Pancreas (tissue), 10 donors: Measurements from ENCODE around the gene CYB5B. TPM values are rescaled to one million over a fixed set of nuclear protein-coding genes. Genes with fewer than 3 reads are reported as not detected.

Experiments used
- ATAC-seq, 4 donors: fragments of 200-7000 bp; cut with Tn5 transposase; one replicate each; pipeline versions ENCODE4 v1.8.0 to v1.9.1; 2020; ENCODE audit warnings: mild to moderate bottlenecking in 4 of 4, moderate library complexity in 4 of 4
- DNase-seq, 6 donors: peaks; one replicate each; pipeline ENCODE4 v3.0.0-alpha.2; 2020
- FAIRE-seq: peaks from 2 replicates; lab custom pipeline; 2012; peaks lifted over from hg19 to GRCh38; lab: Jason Lieb, UNC
- H3K27ac ChIP-seq, 4 donors: fragments of 200-600 bp; sonication (generic); 1 replicate in 3 of 4; 2 replicates in 1 of 4; pipeline versions ENCODE4 v1.5.0 to v1.8.0; 2020
- H3K27me3 ChIP-seq, 4 donors: fragments of 200-600 bp; one replicate each; pipeline ENCODE4 v1.8.0; 2021
- H3K36me3 ChIP-seq, 3 donors: fragments of 200-600 bp; sonication (generic) in 1 of 3; one replicate each; pipeline versions ENCODE4 v1.5.0 to v1.8.0; 2020 to 2021
- H3K4me1 ChIP-seq, 3 donors: fragments of 200-600 bp; one replicate each; pipeline ENCODE4 v1.8.0; 2021
- H3K4me3 ChIP-seq, 4 donors: fragments of 200-600 bp; sonication (generic) in 2 of 4; one replicate each; pipeline versions ENCODE4 v1.5.0 to v1.8.0; 2020 to 2021
- H3K9me3 ChIP-seq, 4 donors: fragments of 200-600 bp; one replicate each; pipeline ENCODE4 v1.8.0; 2021
- WGBS, 2 donors: extraction: QIAGEN DNeasy Blood & Tissue Kit; methylation state at CpG; one replicate each; pipeline ENCODE4 v1.1.7; 2013; 5-methylcytosine and 5-hydroxymethylcytosine counted together
- intact Hi-C, 3 donors: fragments of 100-400 bp; cut with DNase I; formaldehyde crosslinking; loops; one replicate each; pipeline versions ENCODE4 v1.11.1 to v1.14.2; 2022
- polyA plus RNA-seq, 2 donors: library from polyadenylated mRNA; stranded (reverse); fragments of 200-250 nt; gene quantifications; one replicate each; pipeline ENCODE4 v1.2.3, GENCODE V29; 2013
- total RNA-seq, 6 donors: library from RNA; stranded (reverse); fragmentation: NEBNext Ultra II Directional in 4 of 6; extraction: Animal tissue kit (Norgen Biotek cat#: 25700) in 4 of 6; gene quantifications; one replicate each; pipeline versions ENCODE4 v1.2.1 to v1.2.4, GENCODE V29; 2021 to 2023
- TF ChIP-seq, protein P1 (sequence below), 4 donors: fragments of 200-600 bp; sonication (generic) in 3 of 4; IDR thresholded peaks; one replicate each; pipeline versions ENCODE4 v1.5.0 to v1.8.0; 2021; ENCODE audit warnings: antibody characterized with exemption in 4 of 4
- donor health status: healthy with polysubstance abuse.
- donor health status: DM: no; HTN: no; CAD: no; lungs with moderate emphysema.
- donor health status: DM: no; HTN: no; CAD: no.
- donor health status: control.
- donor health status: control.
- donor health status: Bipolar disorder and iron deficiency.
- donor health status: DM: yes; HTN: yes; CAD: no.
- donor health status: DM: no; HTN: no; CAD: no.
- donor health status: DM: no; HTN: no; CAD: no.
- donor health status: DM: yes; HTN: yes; CAD: no.

The CYB5B gene, protein sequence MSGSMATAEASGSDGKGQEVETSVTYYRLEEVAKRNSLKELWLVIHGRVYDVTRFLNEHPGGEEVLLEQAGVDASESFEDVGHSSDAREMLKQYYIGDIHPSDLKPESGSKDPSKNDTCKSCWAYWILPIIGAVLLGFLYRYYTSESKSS
- total RNA-seq (10 to 100 TPM; 18.1 to 38.1 (median 25.0) TPM), polyA plus RNA-seq (10 to 100 TPM; 16.0 to 24.8 TPM)

DNA sequence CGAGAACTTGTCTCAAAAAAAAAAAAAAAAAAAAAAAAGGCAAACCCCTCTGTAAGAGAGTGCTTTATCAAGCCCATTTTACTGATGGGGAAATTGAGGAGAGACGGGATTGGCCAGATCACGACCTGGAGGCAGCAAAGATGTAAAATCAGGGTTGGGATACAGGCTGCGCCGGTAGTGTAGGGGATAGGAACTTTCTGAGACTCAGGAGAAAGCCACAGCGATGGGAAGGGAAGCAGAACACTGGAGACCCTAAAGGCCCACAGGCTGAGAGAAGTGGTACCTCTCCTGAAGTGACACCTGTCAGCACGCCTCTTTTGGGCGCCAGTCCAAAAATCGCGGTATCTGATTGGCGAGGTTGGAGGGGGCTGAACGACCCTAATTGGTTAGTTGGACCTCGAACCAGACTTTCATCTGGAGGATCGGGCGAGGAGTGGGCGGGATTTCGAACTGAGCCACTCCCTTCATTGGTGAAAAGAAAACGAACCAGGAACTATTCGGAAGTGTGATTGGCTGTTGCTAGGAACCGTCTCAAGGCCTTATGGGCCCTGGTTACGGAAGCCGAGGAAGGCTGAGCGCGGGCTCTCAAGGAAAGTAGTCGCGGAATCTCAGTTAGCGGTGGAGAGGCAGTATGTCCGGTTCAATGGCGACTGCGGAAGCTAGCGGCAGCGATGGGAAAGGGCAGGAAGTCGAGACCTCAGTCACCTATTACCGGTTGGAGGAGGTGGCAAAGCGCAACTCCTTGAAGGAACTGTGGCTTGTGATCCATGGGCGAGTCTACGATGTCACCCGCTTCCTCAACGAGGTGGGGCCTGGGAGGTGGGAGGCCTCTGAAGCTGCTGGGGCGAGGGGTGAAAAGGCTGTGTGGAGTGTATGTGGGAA, at the start of gene CYB5B:
Gene CYB5B, plus strand, starts transcription at position 567 of the 882 bp plus-strand sequence. Its CDS starts 65 bp downstream, at position 632.
- Histone ChIP-seq H3K4me3 (peak within 1 kb of the TSS; percentile 67 to 92 (median 73)), H3K27me3 (no peaks in the 10 kb centered on the region), H3K9me3 (no peaks in the 10 kb centered on the region), H3K4me1 (peaks cover 0 to 6% (median 0%) of the 10 kb centered on the region in 3 donors), H3K27ac (peak within 1 kb of the TSS; percentile 24 to 74 (median 48)), H3K36me3 (no peaks in the 10 kb centered on the region)
- DNase-seq (peak; percentile 89 to 95 (median 94)), FAIRE-seq (peak; percentile 92), ATAC-seq (peak; percentile 98 to 99 (median 98))
- 2% methylated on average over 40 of the region's 40 CpGs for WGBS, 2 donors
- TF ChIP-seq, protein P1, sequence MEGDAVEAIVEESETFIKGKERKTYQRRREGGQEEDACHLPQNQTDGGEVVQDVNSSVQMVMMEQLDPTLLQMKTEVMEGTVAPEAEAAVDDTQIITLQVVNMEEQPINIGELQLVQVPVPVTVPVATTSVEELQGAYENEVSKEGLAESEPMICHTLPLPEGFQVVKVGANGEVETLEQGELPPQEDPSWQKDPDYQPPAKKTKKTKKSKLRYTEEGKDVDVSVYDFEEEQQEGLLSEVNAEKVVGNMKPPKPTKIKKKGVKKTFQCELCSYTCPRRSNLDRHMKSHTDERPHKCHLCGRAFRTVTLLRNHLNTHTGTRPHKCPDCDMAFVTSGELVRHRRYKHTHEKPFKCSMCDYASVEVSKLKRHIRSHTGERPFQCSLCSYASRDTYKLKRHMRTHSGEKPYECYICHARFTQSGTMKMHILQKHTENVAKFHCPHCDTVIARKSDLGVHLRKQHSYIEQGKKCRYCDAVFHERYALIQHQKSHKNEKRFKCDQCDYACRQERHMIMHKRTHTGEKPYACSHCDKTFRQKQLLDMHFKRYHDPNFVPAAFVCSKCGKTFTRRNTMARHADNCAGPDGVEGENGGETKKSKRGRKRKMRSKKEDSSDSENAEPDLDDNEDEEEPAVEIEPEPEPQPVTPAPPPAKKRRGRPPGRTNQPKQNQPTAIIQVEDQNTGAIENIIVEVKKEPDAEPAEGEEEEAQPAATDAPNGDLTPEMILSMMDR (IDR thresholded peaks at IDR 0.05): no peak
- intact Hi-C loops: no loop called here

DNA sequence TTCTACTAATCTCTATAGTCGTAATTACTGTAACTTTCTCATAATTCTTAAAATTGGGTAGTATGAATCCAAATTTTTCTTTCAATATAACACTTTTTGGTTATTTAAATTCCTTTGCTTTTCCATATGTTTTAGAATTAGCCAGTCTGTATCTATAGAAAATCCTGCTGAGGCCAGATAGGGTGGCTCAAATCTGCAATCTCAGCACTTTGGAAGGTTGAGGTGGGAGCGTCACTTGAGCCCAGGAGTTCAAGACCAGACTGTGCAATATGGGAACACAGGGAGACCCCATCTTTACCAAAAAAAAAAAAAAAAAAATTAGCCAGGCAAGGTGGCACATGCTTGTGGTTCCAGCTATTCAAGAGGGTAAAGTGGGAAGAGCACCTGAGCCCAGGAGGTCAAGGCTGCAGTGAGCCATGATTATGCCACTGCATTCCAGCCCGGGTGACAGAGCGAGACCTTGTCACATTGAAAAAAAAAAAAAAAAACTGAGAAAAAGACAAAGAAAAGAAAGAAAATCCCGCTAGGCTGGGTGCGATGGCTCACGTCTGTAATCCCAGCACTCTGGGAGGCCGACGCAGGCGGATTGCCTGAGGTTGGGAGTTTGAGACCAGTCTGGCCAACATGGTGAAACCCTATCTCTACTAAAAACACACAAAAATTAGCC, 47.9 kb upstream of the CYB5B start:
- H3K36me3 ChIP-seq: peaks cover 0 to under 1% (median 0%) of the 10 kb centered on the region in 3 donors
- whole genome bisulfite sequencing, 2 donors: 95 to 97% methylated on average over 10 of the region's 10 CpGs
- no peaks in the 10 kb centered on the region for H3K9me3 ChIP-seq
- no peak overlapping the region for H3K4me3 ChIP-seq
- intact Hi-C loops: no loop called here
- no peaks in the 10 kb centered on the region for H3K27me3 ChIP-seq
- TF ChIP-seq, protein P1 (IDR thresholded peaks at IDR 0.05): no peak
- H3K27ac ChIP-seq: no peak overlapping the region
- H3K4me1 ChIP-seq: no peaks in the 10 kb centered on the region
- FAIRE-seq (no peak), ATAC-seq (no peak), DNase-seq (no peak)

DNA sequence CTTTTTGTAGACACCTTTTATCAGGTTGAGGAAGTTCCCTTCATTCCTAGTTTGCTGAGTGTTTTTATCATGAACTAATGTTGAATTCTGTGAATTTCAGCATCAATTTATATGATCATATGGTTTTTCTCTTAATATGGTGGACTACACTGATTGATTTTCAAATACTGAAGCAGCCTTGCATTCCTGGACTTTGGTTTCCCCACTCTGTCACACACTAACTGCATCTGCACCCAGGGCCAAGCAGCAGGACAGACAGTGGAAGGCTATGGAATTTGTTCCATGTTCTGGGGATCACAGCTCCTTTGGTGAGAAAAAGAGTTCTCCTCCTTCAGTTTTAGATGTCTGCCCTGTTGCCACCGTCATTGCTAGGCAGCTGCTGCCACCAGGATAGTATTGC, 46.4 kb upstream of the CYB5B start:
- H3K4me3 ChIP-seq: no peak overlapping the region
- H3K36me3 ChIP-seq: peaks cover 0 to under 1% (median 0%) of the 10 kb centered on the region in 3 donors
- FAIRE-seq: no peak
- no peak for ATAC-seq
- intact Hi-C loops: no loop called here
- no peak for DNase-seq
- no peaks in the 10 kb centered on the region for H3K27me3 ChIP-seq
- H3K27ac ChIP-seq: no peak overlapping the region
- H3K4me1 ChIP-seq: no peaks in the 10 kb centered on the region
- TF ChIP-seq, protein P1 (IDR thresholded peaks at IDR 0.05): no peak
- no peaks in the 10 kb centered on the region for H3K9me3 ChIP-seq
- 92 to 94% methylated on average over 1 of the region's 1 CpG for whole genome bisulfite sequencing, 2 donors

DNA sequence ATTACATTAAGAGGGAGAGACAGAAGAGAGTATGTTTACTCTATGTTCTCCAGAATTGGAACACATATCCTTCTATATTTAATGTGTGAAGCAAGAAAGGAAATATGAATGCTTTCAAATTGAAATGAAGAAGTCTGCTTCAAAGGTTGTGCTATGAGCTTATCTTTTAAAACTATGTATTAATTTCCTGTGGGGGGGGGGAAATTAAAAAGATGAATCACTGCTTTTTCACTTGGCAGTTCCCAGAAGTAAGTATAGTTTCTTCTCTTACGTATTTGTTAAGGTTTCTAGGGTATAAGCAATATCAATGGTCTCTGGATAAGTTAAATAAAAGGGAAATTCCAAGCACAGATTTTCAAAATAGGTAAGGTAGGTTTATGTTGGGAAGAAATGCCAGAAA, 45.7 kb upstream of the CYB5B start:
- DNase-seq (no peak), FAIRE-seq (no peak), ATAC-seq (no peak)
- Histone ChIP-seq H3K4me3 (no peak overlapping the region), H3K9me3 (no peaks in the 10 kb centered on the region), H3K36me3 (peaks cover 0 to 6% (median 0%) of the 10 kb centered on the region in 3 donors), H3K27me3 (no peaks in the 10 kb centered on the region), H3K27ac (no peak overlapping the region), H3K4me1 (peaks cover 0 to under 1% (median 0%) of the 10 kb centered on the region in 3 donors)
- TF ChIP-seq, protein P1 (IDR thresholded peaks at IDR 0.05): no peak
- 81 to 92% methylated on average over 1 of the region's 1 CpG for WGBS, 2 donors
- intact Hi-C loops: no loop called here
